Astrocyte (in vitro differentiated cells and primary cell): Measurements from ENCODE around the gene JOSD2. TPM values are rescaled to one million over a fixed set of nuclear protein-coding genes. Genes with fewer than 3 reads are reported as not detected.
"Not testable (repeated sequence)": the region's sequence is repeated elsewhere in the genome, so short reads cannot be mapped to it uniquely, and the experiment has no call there.

Experiments
- DNase-seq: peaks from one replicate; pipeline ENCODE4 v3.0.0-alpha.2; 2010; ENCODE audit warnings: low read depth
- FAIRE-seq: peaks from 2 replicates; lab custom pipeline; 2011; peaks lifted over from hg19 to GRCh38; lab: Jason Lieb, UNC
- H2AFZ ChIP-seq: 2 replicates; pipeline ENCODE4 v1.6.0; 2012; ENCODE audit warnings: low read depth, low read length, inconsistent platforms
- H3K27ac ChIP-seq: 2 replicates; pipeline ENCODE4 v1.5.1; 2011; ENCODE audit warnings: low read depth, low read length, inconsistent platforms
- H3K27me3 ChIP-seq: 2 replicates; pipeline ENCODE4 v1.6.0; 2011; ENCODE audit warnings: low read length, inconsistent platforms; ENCODE audit not compliant: insufficient read depth
- H3K36me3 ChIP-seq: 2 replicates; pipeline ENCODE4 v1.5.1; 2011; ENCODE audit warnings: low read length, inconsistent platforms; ENCODE audit not compliant: insufficient read depth
- H3K4me1 ChIP-seq: 2 replicates; pipeline ENCODE4 v1.5.1; 2011; ENCODE audit warnings: low read length, inconsistent platforms; ENCODE audit not compliant: insufficient read depth
- H3K4me2 ChIP-seq: 2 replicates; pipeline ENCODE4 v1.6.0; 2012; ENCODE audit warnings: low read length, inconsistent platforms
- H3K4me3 ChIP-seq: 2 replicates; pipeline ENCODE4 v1.5.1; 2011; ENCODE audit warnings: low read depth, mild to moderate bottlenecking, low read length, inconsistent platforms; ENCODE audit not compliant: insufficient read depth
- H3K79me2 ChIP-seq: 2 replicates; pipeline ENCODE4 v1.6.0; 2012; ENCODE audit warnings: mild to moderate bottlenecking, low read length, inconsistent platforms; ENCODE audit not compliant: insufficient read depth
- H3K9ac ChIP-seq: 2 replicates; pipeline ENCODE4 v1.6.0; 2012; ENCODE audit warnings: mild to moderate bottlenecking, low read length, inconsistent platforms
- H3K9me3 ChIP-seq: 2 replicates; pipeline ENCODE4 v1.5.1; 2012; ENCODE audit warnings: low read depth, mild to moderate bottlenecking, low read length, inconsistent platforms; ENCODE audit not compliant: insufficient read depth
- H4K20me1 ChIP-seq: 2 replicates; pipeline ENCODE4 v1.6.0; 2012; ENCODE audit warnings: low read length, inconsistent platforms; ENCODE audit not compliant: insufficient read depth
- H3K27ac Mint-ChIP-seq: one replicate; pipeline ENCODE4 v1.8.0; 2021; ENCODE audit warnings: mild to moderate bottlenecking, mixed read lengths; ENCODE audit not compliant: unreplicated experiment
- H3K27me3 Mint-ChIP-seq: one replicate; pipeline ENCODE4 v1.8.0; 2021; ENCODE audit warnings: low read depth, mixed read lengths; ENCODE audit not compliant: unreplicated experiment
- H3K36me3 Mint-ChIP-seq: one replicate; pipeline ENCODE4 v1.8.0; 2021; ENCODE audit warnings: low read depth, mixed read lengths; ENCODE audit not compliant: unreplicated experiment
- H3K4me1 Mint-ChIP-seq: one replicate; pipeline ENCODE4 v1.8.0; 2021; ENCODE audit warnings: low read depth, mixed read lengths; ENCODE audit not compliant: unreplicated experiment
- H3K4me3 Mint-ChIP-seq: one replicate; pipeline ENCODE4 v1.8.0; 2021; ENCODE audit warnings: mild to moderate bottlenecking, moderate library complexity, mixed read lengths; ENCODE audit not compliant: unreplicated experiment
- H3K9me3 Mint-ChIP-seq: one replicate; pipeline ENCODE4 v1.8.0; 2021; ENCODE audit warnings: mild to moderate bottlenecking, mixed read lengths; ENCODE audit not compliant: unreplicated experiment
- CTCF ChIP-seq: IDR thresholded peaks from 2 replicates; pipeline ENCODE4 v1.5.1; 2011; ENCODE audit warnings: low read depth, mild to moderate bottlenecking, inconsistent platforms, low read length, moderate library complexity; ENCODE audit not compliant: insufficient read depth
- EZH2 ChIP-seq: IDR thresholded peaks from 2 replicates; pipeline ENCODE4 v1.6.1; 2012; ENCODE audit warnings: mild to moderate bottlenecking, low read length, inconsistent platforms; ENCODE audit not compliant: insufficient read depth
- total RNA-seq: library from RNA; stranded (reverse); gene quantifications from 2 replicates; pipeline ENCODE4 v1.2.1, GENCODE V29; 2021

JOSD2 gene
- total RNA-seq, 1 donor from 2014 or later = not detected

GRCh38 chr19:50534478-50534877, 23.5 kb upstream of the JOSD2 start:
- Histone ChIP-seq H3K36me3 (no peaks in the 10 kb centered on the region), H2AFZ (no peak overlapping the region), H3K27me3 (no peaks in the 10 kb centered on the region), H4K20me1 (no peaks in the 10 kb centered on the region), H3K4me2 (no peak overlapping the region), H3K27ac (no peak overlapping the region), H3K4me3 (no peak overlapping the region), H3K4me1 (no peaks in the 10 kb centered on the region), H3K79me2 (no peaks in the 10 kb centered on the region), H3K9me3 (peaks cover 8% of the 10 kb centered on the region), H3K9ac (no peak overlapping the region)
- no peak for DNase-seq
- Mint-ChIP-seq H3K36me3 (no peaks in the 10 kb centered on the region), H3K4me1 (no peaks in the 10 kb centered on the region), H3K9me3 (peaks cover 18% of the 10 kb centered on the region), H3K27me3 (no peaks in the 10 kb centered on the region), H3K4me3 (no peak overlapping the region), H3K27ac (no peak overlapping the region)
- TF ChIP-seq EZH2 = no peak
- TF ChIP-seq CTCF = no peak
- no peak for FAIRE-seq

GRCh38 chr19:50532952-50533351, 22.0 kb upstream of the JOSD2 start:
- no peak overlapping the region for H3K4me2 ChIP-seq
- H3K36me3 ChIP-seq = no peaks in the 10 kb centered on the region
- H3K79me2 ChIP-seq = no peaks in the 10 kb centered on the region
- no peaks in the 10 kb centered on the region for H3K27me3 ChIP-seq
- Mint-ChIP-seq H3K4me3 (no peak overlapping the region), H3K36me3 (no peaks in the 10 kb centered on the region), H3K9me3 (peaks cover 18% of the 10 kb centered on the region), H3K27me3 (no peaks in the 10 kb centered on the region), H3K4me1 (no peaks in the 10 kb centered on the region), H3K27ac (no peak overlapping the region)
- no peak overlapping the region for H2AFZ ChIP-seq
- H3K27ac ChIP-seq = no peak overlapping the region
- DNase-seq = no peak
- TF ChIP-seq CTCF (no peak), EZH2 (no peak)
- no peak overlapping the region for H3K9ac ChIP-seq
- no peak overlapping the region for H3K4me3 ChIP-seq
- H3K9me3 ChIP-seq = peaks cover 8% of the 10 kb centered on the region
- FAIRE-seq = no peak
- no peaks in the 10 kb centered on the region for H3K4me1 ChIP-seq
- no peaks in the 10 kb centered on the region for H4K20me1 ChIP-seq

- H3K9me3 Mint-ChIP-seq = peaks cover 12% of the 10 kb centered on the region
Observed at GRCh38 chr19:50531171-50531612, 20.2 kb upstream of the JOSD2 start.

GRCh38 chr19:50528052-50528451, 17.1 kb upstream of the JOSD2 start:
- H3K27me3 Mint-ChIP-seq, H3K4me1 Mint-ChIP-seq, H3K4me2 ChIP-seq, H3K79me2 ChIP-seq, H3K27ac ChIP-seq, H3K9me3 ChIP-seq, DNase-seq, H2AFZ ChIP-seq, H3K4me3 Mint-ChIP-seq, H3K27me3 ChIP-seq, FAIRE-seq, H3K4me3 ChIP-seq, H4K20me1 ChIP-seq, H3K36me3 Mint-ChIP-seq, H3K36me3 ChIP-seq, H3K4me1 ChIP-seq, H3K27ac Mint-ChIP-seq, H3K9ac ChIP-seq: not testable (repeated sequence)
- peaks cover 14% of the 10 kb centered on the region for H3K9me3 Mint-ChIP-seq

More at GRCh38 chr19:50531171-50531612, 20.2 kb upstream of the JOSD2 start:
- H3K36me3 Mint-ChIP-seq = no peaks in the 10 kb centered on the region
- Histone ChIP-seq H3K79me2 (no peaks in the 10 kb centered on the region), H3K4me1 (no peaks in the 10 kb centered on the region), H3K4me2 (no peak overlapping the region), H3K27me3 (no peaks in the 10 kb centered on the region), H3K9ac (no peak overlapping the region), H3K27ac (no peak overlapping the region), H3K36me3 (no peaks in the 10 kb centered on the region), H3K4me3 (no peak overlapping the region), H2AFZ (no peak overlapping the region), H4K20me1 (no peaks in the 10 kb centered on the region), H3K9me3 (peaks cover 8% of the 10 kb centered on the region)
- FAIRE-seq = no peak
- H3K27ac Mint-ChIP-seq = no peak overlapping the region
- no peaks in the 10 kb centered on the region for H3K4me1 Mint-ChIP-seq
- H3K27me3 Mint-ChIP-seq = no peaks in the 10 kb centered on the region
- TF ChIP-seq EZH2 = no peak
- no peak for TF ChIP-seq CTCF
- no peak overlapping the region for H3K4me3 Mint-ChIP-seq
- no peak for DNase-seq
